NCI-H1436 treated with DMSO at 0.1 percent for 48 hours (cell line): ENCODE measurements around the gene ATXN1L.
"Not testable (repeated sequence)": the region's sequence is repeated elsewhere in the genome, so short reads cannot be mapped to it uniquely, and the experiment has no call there.

Experiments used
- DNase-seq: peaks from one replicate; lab custom pipeline; 2025; lab: John Stamatoyannopoulos, UW

ATXN1L gene

GRCh38 chr16:71852158-71852557, 6.4 kb downstream of the ATXN1L start:
- no peak for DNase-seq

GRCh38 chr16:71852561-71852960, 6.8 kb downstream of the ATXN1L start:
- no peak for DNase-seq

GRCh38 chr16:71853413-71853812, 7.6 kb downstream of the ATXN1L start:
- DNase-seq: no peak

DNA sequence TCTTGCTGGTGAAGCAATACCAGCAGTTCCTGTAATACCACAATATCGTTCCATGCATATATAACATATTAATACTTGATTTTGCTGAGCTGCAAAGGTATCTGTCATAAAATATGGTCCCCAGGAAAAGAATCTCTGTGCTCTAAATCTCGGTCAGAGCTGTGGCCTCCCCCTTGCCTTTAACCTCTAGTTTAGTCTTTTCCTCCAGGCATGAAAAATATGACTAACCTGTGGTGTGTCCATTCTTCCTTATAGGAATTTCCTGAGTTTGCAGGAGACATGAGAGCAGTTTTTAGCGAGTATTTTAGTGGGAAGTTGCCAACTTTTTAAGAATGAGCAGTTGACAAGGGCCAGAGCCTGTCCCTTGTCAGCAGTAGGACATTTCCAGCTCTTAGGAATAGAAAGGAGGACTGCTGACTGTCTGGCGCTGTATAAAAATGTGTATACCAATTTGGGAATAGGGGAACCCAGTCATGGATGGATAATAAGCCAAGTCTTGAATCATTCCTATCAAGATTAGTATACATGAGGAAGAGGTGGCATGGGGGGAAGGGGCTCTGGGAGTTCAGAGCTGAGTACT, 8.7 kb downstream of the ATXN1L start:
- DNase-seq: no peak

- no peak for DNase-seq
These were observed 10.3 kb downstream of the ATXN1L start for GRCh38 chr16:71855937-71856662.

- no peak for DNase-seq
These were observed 14.2 kb downstream of the ATXN1L start for GRCh38 chr16:71859762-71860521.

DNA sequence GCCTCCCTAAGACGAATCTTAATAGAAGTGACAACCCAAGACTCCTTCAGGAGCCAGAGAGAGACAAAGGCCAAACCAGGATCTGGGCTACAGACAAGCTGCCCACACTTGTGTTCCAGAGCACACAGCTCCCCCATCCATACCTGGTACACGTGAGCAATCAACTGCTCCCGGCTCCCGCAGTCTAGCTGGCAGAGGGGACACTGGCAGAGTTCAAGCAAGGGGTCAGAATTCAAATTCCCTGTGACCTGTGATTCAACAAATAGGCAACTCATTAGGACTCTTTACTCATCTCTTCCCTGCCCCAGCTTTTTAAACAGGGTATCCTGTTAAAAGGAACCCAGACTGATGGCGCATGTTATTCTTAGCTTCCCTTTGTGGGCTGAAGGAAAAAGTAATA, 18.2 kb downstream of the ATXN1L start:
- DNase-seq: no peak

DNA sequence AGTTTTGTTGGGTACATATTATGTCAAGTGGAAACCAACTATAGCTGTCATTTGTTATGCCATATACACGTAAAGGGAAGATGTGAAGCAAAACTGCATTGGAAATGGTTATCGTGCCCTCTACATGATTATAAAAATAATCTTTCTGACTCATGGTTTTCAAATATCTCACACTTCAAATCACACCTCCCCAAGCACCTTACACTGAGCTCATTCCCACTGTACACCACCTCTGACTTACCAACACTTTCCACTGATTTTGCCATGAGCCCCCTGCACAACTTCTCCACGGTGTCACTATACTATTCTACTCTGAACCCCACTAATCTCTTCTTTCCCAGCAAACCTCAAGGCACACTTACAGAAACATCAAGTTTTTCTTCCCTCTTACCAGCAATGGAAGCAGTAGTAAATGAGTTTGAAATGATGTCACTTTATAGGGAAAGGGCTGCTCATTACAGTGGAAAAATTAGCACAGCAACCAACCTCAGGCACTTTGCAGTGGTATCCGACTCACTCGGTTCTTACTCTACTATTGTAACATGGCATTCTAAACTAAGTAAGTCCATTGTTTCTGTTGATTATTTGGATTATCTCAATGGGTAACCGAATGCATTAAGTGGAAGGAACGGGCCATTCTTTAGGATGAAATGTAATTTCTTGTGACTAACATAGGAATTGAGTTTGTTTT, 19.5 kb downstream of the ATXN1L start:
- DNase-seq: no peak

GRCh38 chr16:71867175-71867574, 21.4 kb downstream of the ATXN1L start:
- DNase-seq: not testable (repeated sequence)

DNA sequence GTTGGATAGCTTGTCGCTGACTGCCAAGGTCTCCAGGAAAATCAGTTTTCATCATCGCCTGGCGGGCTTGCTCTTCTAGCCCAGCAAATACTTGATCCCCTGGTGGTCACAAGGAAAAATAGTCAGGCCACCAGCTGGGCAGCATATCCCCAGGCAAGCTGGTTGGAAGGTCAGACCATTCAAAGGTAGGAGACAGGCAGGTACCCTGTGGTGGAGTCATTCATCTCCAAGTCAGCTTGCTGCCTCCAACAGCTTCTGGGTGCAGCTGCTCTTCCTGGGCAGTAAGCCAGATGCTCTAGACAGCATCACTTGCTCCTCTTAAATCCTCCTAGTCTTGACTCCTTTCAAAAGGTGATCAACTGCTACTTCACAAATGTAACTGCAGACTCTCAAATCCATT, 22.2 kb downstream of the ATXN1L start:
- DNase-seq: no peak

GRCh38 chr16:71869089-71869488, 23.3 kb downstream of the ATXN1L start:
- DNase-seq: no peak

DNA sequence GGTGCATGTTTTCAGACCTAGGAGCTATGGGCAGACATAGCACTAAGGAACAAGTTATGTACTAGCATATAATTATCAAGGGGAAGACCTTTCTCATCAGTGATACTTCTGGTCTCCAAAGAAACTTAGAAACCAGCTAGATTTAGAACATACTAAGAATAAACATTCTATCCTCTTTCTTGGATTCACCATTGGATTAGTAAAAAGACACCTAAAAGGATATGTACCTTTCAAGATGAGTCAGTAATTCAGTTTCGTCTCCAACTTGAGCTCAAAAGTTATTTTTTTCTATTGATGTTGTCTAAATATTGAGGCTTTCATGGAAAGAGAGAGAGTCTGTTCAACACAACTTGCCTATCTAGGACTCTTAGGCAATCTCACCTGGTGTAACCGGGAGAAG, 25.0 kb downstream of the ATXN1L start:
- DNase-seq: no peak

GRCh38 chr16:71873199-71873598, 27.4 kb downstream of the ATXN1L start:
- no peak for DNase-seq

GRCh38 chr16:71878911-71879310, 33.1 kb downstream of the ATXN1L start:
- DNase-seq: no peak

DNA sequence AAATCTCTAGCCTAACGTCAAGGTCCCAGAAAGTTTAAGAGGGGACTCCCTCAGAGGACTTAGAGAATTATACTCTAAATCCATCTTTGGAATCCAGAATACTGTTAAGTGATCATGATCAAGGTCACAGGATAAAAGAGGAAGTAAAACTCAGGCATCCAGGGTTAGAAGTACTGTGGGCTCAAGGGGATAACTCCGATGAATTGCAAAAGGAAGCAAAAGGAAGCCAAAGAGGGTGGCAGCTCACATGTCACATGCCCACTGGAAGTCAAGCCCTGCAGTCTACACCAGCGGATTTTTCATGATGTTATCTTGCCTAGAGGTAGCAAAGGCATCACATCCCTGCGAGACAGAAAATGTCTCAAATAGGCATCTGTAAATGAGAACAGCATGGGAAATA, 34.4 kb downstream of the ATXN1L start:
- no peak for DNase-seq

DNA sequence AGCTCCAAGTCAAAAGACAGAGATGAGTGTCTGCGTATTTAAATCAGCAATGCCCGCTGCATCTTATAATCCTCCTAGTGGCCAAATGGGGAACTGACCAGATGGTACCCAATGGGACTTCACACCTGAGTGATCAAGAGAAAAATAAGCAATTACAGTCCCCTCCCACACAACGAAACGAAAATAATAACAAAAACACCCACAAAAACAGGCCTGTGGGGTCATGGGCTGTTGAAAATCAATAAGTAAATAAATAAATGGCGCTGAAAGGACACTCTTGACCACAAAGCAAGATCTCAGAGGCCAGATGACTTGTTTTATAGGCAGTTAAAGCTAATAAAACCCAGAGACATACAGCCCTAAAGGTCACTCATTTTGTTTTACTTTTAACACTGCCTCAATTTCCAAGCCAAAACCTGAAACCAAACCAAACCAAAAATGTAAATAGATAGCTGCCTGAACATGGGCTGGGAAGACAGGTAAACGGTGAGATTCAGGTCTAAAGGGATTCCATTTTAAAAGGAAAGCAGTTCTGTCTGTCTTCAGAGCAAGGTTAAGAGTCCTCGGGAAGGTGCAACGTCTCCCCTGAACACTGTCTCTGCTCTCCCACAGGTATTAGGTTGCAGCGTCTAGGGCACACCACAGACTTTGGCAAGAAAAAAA, 36.9 kb downstream of the ATXN1L start:
- DNase-seq: no peak

DNA sequence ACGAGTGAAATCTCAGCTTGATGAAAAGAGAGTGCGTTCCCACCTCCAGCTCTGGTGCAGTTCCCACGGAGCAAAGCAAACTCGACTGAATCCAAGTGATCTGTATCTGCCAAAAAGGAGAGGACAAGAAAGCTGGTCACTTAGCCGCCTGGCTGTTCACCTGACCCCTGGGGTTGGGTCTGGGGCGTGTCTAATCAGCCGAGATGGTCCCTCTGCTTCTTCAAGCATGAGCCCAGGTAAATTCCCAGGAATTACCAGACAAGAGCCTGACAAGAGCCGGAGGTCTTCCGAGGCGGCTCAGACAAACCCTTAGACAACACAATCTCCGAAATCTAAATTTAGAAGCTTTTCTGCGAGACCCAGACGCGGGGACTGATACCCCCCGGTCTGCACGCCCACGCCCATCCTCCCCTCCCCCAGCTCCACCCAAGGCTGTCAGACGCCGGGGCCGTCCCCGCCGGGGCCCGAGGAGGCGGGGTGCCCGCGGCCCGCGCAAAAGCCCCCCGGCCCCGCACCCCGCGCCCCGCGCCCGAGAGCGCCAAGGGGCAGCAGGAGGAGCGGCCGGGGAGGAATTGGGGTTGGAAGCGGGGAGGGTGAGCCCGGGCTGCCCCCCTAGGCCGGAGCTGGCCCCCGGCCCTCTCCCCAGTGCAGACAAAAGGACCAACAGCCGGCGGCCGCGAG, 37.5 kb downstream of the ATXN1L start:
- no peak for DNase-seq

DNA sequence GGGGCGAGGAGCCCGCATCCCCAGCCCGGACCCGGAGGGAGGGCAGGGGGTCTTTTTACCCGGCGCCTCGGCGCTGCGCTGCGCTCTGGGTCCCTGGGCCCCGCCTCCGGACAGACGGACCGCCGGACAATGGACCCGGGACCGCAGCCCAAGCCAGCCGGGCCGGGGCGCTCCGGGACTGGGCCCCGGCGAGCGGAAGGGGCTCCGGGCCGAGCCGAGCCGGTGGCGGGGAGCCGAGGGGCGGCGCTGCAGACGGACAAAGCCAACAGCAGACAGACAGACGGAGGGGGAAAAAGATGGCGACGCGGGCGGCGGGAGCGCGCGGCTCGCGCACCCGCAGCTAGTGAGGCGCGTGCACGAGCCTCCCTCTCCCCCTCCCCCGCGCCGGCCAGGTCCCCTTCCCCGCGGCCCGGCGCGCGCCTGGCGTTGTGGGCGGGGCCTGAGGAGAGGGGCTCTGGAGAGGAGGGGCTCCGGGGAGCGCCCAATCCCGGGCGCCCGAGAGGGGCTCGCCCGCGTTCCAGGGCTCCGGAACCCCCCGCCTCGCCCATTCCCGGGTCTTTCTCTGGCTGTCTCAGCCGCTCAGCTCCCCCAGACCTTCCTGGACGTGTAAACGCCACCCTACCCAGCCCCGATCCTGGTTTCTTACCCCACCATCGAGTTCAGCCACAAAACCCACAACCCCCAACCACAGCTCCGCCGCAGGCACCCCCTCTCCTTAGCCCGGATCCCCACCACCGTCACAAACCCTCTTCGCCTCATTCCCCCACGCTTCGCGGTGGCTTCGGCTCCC, 38.3 kb downstream of the ATXN1L start, which contains the start of gene ZNF821:
Gene ZNF821 (minus strand): TSS at position 334 of the 790 bp plus-strand sequence. CDS start 4,236 bp downstream, outside the sequence.
- DNase-seq: peak; percentile 38

DNA sequence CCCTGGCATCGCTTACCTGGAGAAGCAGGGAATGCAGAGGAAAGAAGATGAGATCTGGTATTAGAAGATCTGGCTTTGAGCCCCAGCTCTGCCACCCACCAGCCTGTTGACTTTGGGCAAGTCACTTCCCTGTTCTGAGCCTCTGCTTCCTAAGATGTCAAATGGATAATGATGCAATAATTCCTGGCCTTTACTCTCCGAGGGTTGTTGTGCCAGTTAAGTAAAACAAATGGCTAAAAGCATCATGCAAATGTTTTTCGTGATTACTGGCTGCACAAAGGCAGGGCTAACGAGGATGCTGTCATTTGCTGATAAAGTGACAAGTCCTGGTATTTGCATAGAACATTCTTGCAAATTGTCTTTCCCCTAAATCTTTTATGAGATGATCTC, 39.5 kb downstream of the ATXN1L start:
- no peak for DNase-seq

DNA sequence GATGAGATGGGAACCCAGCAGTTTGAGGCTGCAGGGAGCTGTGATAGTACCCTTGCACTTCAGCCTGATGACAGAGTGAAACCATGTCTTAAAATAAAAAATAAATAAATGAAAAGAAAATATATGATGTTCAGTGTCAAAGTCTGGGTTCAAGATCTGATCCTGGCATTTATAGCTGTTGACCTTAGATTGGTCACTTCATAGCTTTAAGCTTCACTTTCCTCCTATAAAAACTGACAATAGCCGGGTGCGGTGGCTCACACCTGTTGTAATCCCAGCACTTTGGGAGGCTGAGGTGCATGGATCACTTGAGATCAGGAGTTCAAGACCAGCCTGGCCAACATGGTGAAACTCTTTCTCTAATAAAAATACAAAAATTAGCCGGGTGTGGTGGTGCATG, 43.4 kb downstream of the ATXN1L start:
- DNase-seq: no peak

- DNase-seq: no peak
These were observed 48.1 kb downstream of the ATXN1L start for GRCh38 chr16:71893888-71894228.
